RWPE2 (cell line): ENCODE results near the gene CAP2.
"Not testable (repeated sequence)": the region's sequence is repeated elsewhere in the genome, so short reads cannot be mapped to it uniquely, and the experiment has no call there.

Source experiments
- ATAC-seq: fragments of 200-7000 bp; cut with Tn5 transposase; 3 replicates; pipeline ENCODE4 v1.9.1; 2021; ENCODE audit warnings: low read depth
- DNase-seq: peaks from one replicate; pipeline ENCODE4 v3.0.0-alpha.2; 2020; ENCODE audit warnings: low spot score
- H3K27ac ChIP-seq: fragments of 450-650 bp; 2 replicates; pipeline ENCODE4 v1.5.1; 2017; ENCODE audit warnings: mild to moderate bottlenecking; ENCODE audit not compliant: poor library complexity, severe bottlenecking
- H3K27me3 ChIP-seq: fragments of 250-450 bp; sonication (Bioruptor Pico); 2 replicates; pipeline ENCODE4 v1.5.1; 2021; ENCODE audit warnings: mild to moderate bottlenecking, moderate library complexity; ENCODE audit not compliant: insufficient read depth, poor library complexity, severe bottlenecking
- H3K36me3 ChIP-seq: fragments of 250-450 bp; sonication (Bioruptor Pico); 2 replicates; pipeline ENCODE4 v1.5.1; 2020; ENCODE audit warnings: low read depth, mild to moderate bottlenecking, moderate library complexity
- H3K4me1 ChIP-seq: fragments of 250-450 bp; sonication (Bioruptor Pico); 2 replicates; pipeline ENCODE4 v1.5.1; 2021; ENCODE audit warnings: mild to moderate bottlenecking, moderate library complexity; ENCODE audit not compliant: insufficient read depth, poor library complexity, severe bottlenecking
- H3K4me3 ChIP-seq: fragments of 250-450 bp; sonication (Bioruptor Pico); 2 replicates; pipeline ENCODE4 v1.5.1; 2021; ENCODE audit warnings: mild to moderate bottlenecking, moderate library complexity; ENCODE audit not compliant: severe bottlenecking
- H3K9me3 ChIP-seq: fragments of 250-450 bp; sonication (Bioruptor Pico); 2 replicates; pipeline ENCODE4 v1.5.1; 2021; ENCODE audit warnings: mild to moderate bottlenecking, moderate library complexity; ENCODE audit not compliant: severe bottlenecking
- CTCF ChIP-seq: fragments of 450-650 bp; IDR thresholded peaks from one replicate; pipeline ENCODE4 v1.5.1; 2017; ENCODE audit warnings: mild to moderate bottlenecking, moderate library complexity; ENCODE audit not compliant: poor library complexity, severe bottlenecking

The CAP2 gene

GRCh38 chr6:17429383-17430061 is 36.1 kb downstream of the CAP2 start:
- 0 out of 2 replicates have a peak, but pooled peaks cover 6% of the 10 kb centered on the region for H3K36me3 ChIP-seq
- no peaks in the 10 kb centered on the region for H3K27me3 ChIP-seq
- no peak overlapping the region for H3K4me3 ChIP-seq
- no peak overlapping the region for H3K27ac ChIP-seq
- TF ChIP-seq CTCF = no peak
- DNase-seq (no peak), ATAC-seq (no peak)
- H3K9me3 ChIP-seq = no peaks in the 10 kb centered on the region
- H3K4me1 ChIP-seq = no peaks in the 10 kb centered on the region

- Histone ChIP-seq H3K27ac (no peak overlapping the region), H3K4me1 (no peaks in the 10 kb centered on the region), H3K9me3 (no peaks in the 10 kb centered on the region), H3K27me3 (no peaks in the 10 kb centered on the region), H3K4me3 (no peak overlapping the region), H3K36me3 (0 out of 2 replicates have a peak, but pooled peaks cover 6% of the 10 kb centered on the region)
- no peak for TF ChIP-seq CTCF
- no peak; the same call in 2 of the 3 replicates for ATAC-seq
- DNase-seq = no peak
Observed at GRCh38 chr6:17431581-17431980, 38.2 kb downstream of the CAP2 start.

GRCh38 chr6:17432356-17432755 is 39.0 kb downstream of the CAP2 start:
- H3K27ac ChIP-seq = no peak overlapping the region
- 0 out of 2 replicates have a peak, but pooled peaks cover 6% of the 10 kb centered on the region for H3K36me3 ChIP-seq
- no peaks in the 10 kb centered on the region for H3K27me3 ChIP-seq
- H3K4me3 ChIP-seq = no peak overlapping the region
- DNase-seq = no peak
- no peak for TF ChIP-seq CTCF
- no peak for ATAC-seq
- no peaks in the 10 kb centered on the region for H3K9me3 ChIP-seq
- no peaks in the 10 kb centered on the region for H3K4me1 ChIP-seq

GRCh38 chr6:17439243-17439993 is 46.0 kb downstream of the CAP2 start:
- H3K4me3 ChIP-seq = no peak overlapping the region
- no peaks in the 10 kb centered on the region for H3K27me3 ChIP-seq
- H3K4me1 ChIP-seq = no peaks in the 10 kb centered on the region
- no peak for TF ChIP-seq CTCF
- H3K9me3 ChIP-seq = no peaks in the 10 kb centered on the region
- H3K36me3 ChIP-seq = no peaks in the 10 kb centered on the region
- ATAC-seq (no peak), DNase-seq (no peak)
- H3K27ac ChIP-seq = no peak overlapping the region

- not testable (repeated sequence) for ATAC-seq, H3K27ac ChIP-seq, H3K4me1 ChIP-seq, H3K9me3 ChIP-seq, DNase-seq, H3K4me3 ChIP-seq, H3K36me3 ChIP-seq, H3K27me3 ChIP-seq
Observed at GRCh38 chr6:17440811-17441210, 47.4 kb downstream of the CAP2 start.
